Measurements from ENCODE around the gene HTR1E.

- TF ChIP-seq SUZ12 (IDR thresholded peaks at IDR 0.05; ENCODE audit: extremely low read depth, insufficient read depth, insufficient read length): no peak
- no peak for TF ChIP-seq YY1 (IDR thresholded peaks at IDR 0.05; ENCODE audit: insufficient read depth, insufficient read length)
- TF ChIP-seq ZNF274 (IDR thresholded peaks at IDR 0.05; ENCODE audit: low read depth, low read length): no peak
These were observed 103.4 kb downstream of the HTR1E start for GRCh38 chr6:87040729-87041128.

Measured in NT2/D1 (cell line).